ENCODE results near the gene MARCHF3. TPM values are rescaled to one million over a fixed set of nuclear protein-coding genes. Genes with fewer than 3 reads are reported as not detected.

The MARCHF3 gene
- total and polyA plus RNA-seq, 2 of the 13 experiments (the other 11 are each of a cell fraction or from before 2014, with no cell fraction given) = 4.8 to 11.9 TPM

GRCh38 chr5:127011153-127011552, 19.2 kb downstream of the MARCHF3 start (continued):
- no peak for TF ChIP-seq MNT (IDR thresholded peaks at IDR 0.05)
- no peak for TF ChIP-seq ZFP37 (CRISPR knock-in tag; IDR thresholded peaks at IDR 0.05; ENCODE audit: borderline replicate concordance)

DNA sequence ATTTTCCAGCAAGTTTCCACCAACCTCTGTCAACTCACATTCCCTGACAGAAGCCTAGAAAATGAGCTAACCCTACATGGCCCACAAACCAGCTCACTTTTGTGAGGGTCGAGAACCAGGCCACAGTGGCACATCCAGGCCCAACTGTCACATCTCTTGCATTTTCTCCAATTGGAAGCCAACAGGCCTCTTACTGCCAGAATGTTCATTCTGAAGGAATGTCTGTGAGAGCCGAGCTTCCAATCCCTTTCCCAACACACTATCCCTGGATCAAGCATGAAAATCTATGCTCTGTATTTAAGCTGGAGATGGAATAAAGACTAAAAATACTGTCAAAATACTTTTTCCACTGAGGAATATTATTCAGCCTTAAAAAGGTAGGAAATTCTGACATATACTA, 20.0 kb downstream of the MARCHF3 start:
- no peaks in the 10 kb centered on the region for H3K9me3 ChIP-seq (ENCODE audit: low read length)
- ATAC-seq (no peak), DNase-seq (ENCODE audit: low spot score) (no peak), FAIRE-seq (no peak)
- no peak overlapping the region for H3K27ac ChIP-seq (ENCODE audit: extremely low read length, insufficient read depth, low read length)
- in situ Hi-C loops (cut with HindIII; ENCODE audit: extremely low pct_ligation_motif_present, low pct_unique_long_range_greater_than_20kb) (no loop called here), intact Hi-C loops (cut with micrococcal nuclease; ENCODE audit: unreplicated experiment) (no loop called here)
- ChIA-PET CTCF (ENCODE audit: low intra/inter-chr PET ratio, low total read pairs) (no interaction called here), POLR2A (no interaction called here)
- no peak overlapping the region for H3K4me3 ChIP-seq (replicated peaks in 1 of 3; ENCODE audit: insufficient read depth in 1 of 3, low read depth in 2 of 3, low read length in 3 of 3)
- H3K4me2 ChIP-seq (ENCODE audit: low read depth, low read length) = no peak overlapping the region
- H3K9ac ChIP-seq (ENCODE audit: insufficient read depth, low read depth, low read length) = no peak overlapping the region
- no peaks in the 10 kb centered on the region for H3K27me3 ChIP-seq (ENCODE audit: control insufficient read depth in 1 of 2, insufficient read depth in 2 of 2, low read length in 2 of 2)
- H2AFZ ChIP-seq (ENCODE audit: low read length) = no peak overlapping the region
- H3K4me1 ChIP-seq (ENCODE audit: insufficient read depth, low read length) = no peaks in the 10 kb centered on the region
- no peaks in the 10 kb centered on the region for H3K79me2 ChIP-seq (ENCODE audit: insufficient read depth, low read length)
- BruUV-seq (replicated peaks) = no TSS peak
- no peaks in the 10 kb centered on the region for H3K36me3 ChIP-seq (replicated peaks in 1 of 2; ENCODE audit: control insufficient read depth in 1 of 2, insufficient read depth in 2 of 2, low read length in 2 of 2)
- H4K20me1 ChIP-seq (ENCODE audit: insufficient read depth, low read length) = no peaks in the 10 kb centered on the region
- WGBS (ENCODE audit: low lambda C conversion rate) = 66% methylated on average over 2 of the region's 2 CpGs
- no peak for TF ChIP-seq PHF5A (CRISPR knock-in tag; IDR thresholded peaks at IDR 0.05; ENCODE audit: low read depth, unreplicated experiment)
- TF ChIP-seq NCOA2 (CRISPR knock-in tag; IDR thresholded peaks at IDR 0.05) = no peak
- no peak for TF ChIP-seq DRAP1 (CRISPR knock-in tag; IDR thresholded peaks at IDR 0.05)
- no peak for TF ChIP-seq ZNF557 (CRISPR knock-in tag; IDR thresholded peaks at IDR 0.05)
- no peak for TF ChIP-seq ERF (CRISPR knock-in tag; IDR thresholded peaks at IDR 0.05)
- TF ChIP-seq HMGXB3 (CRISPR knock-in tag; IDR thresholded peaks at IDR 0.05; ENCODE audit: borderline replicate concordance) = no peak
- TF ChIP-seq, protein P1, sequence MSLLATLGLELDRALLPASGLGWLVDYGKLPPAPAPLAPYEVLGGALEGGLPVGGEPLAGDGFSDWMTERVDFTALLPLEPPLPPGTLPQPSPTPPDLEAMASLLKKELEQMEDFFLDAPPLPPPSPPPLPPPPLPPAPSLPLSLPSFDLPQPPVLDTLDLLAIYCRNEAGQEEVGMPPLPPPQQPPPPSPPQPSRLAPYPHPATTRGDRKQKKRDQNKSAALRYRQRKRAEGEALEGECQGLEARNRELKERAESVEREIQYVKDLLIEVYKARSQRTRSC (CRISPR knock-in tag; IDR thresholded peaks at IDR 0.05; ENCODE audit: low read depth) = no peak
- TF ChIP-seq SALL2 (CRISPR knock-in tag; IDR thresholded peaks at IDR 0.05) = no peak
- no peak for TF ChIP-seq MEIS1 (CRISPR knock-in tag; IDR thresholded peaks at IDR 0.05; ENCODE audit: borderline replicate concordance)
- no peak for TF ChIP-seq SYNCRIP (IDR thresholded peaks at IDR 0.05; ENCODE audit: insufficient read depth, low read depth, low read length)
